Measurements from ENCODE around the gene GRAMD4. TPM values are rescaled to one million over a fixed set of nuclear protein-coding genes. Genes with fewer than 3 reads are reported as not detected.
A peak's percentile ranks its signal among the peaks of the same experiment; 100 is the strongest.

The GRAMD4 gene
- total RNA-seq, 1 donor from 2014 or later: 58.1 TPM

- Histone ChIP-seq H3K27me3 (ENCODE audit: low read depth) (no peaks in the 10 kb centered on the region), H3K9me3 (no peaks in the 10 kb centered on the region), H3K4me1 (peaks cover 7% of the 10 kb centered on the region), H3K36me3 (peaks cover 61% of the 10 kb centered on the region), H3K4me3 (no peak overlapping the region), H3K27ac (no peak overlapping the region)
- TF ChIP-seq CTCF (IDR thresholded peaks at IDR 0.05): no peak
- no peak for DNase-seq
- intact Hi-C loops (cut with DNase I): no loop called here
- no peak for ATAC-seq
Measured at GRCh38 chr22:46677323-46678002, 57.3 kb downstream of the GRAMD4 start.

GRCh38 chr22:46678003-46678657, 57.9 kb downstream of the GRAMD4 start:
- ATAC-seq: no peak
- no peak overlapping the region for H3K27ac ChIP-seq
- H3K4me1 ChIP-seq: peaks cover 7% of the 10 kb centered on the region

GRCh38 chr22:46678785-46679700, 58.9 kb downstream of the GRAMD4 start:
- Histone ChIP-seq H3K4me1 (peaks cover 1% of the 10 kb centered on the region), H3K27me3 (ENCODE audit: low read depth) (no peaks in the 10 kb centered on the region), H3K36me3 (peaks cover 47% of the 10 kb centered on the region), H3K27ac (no peak overlapping the region), H3K9me3 (no peaks in the 10 kb centered on the region), H3K4me3 (no peak overlapping the region)
- intact Hi-C loops (cut with DNase I): no loop called here
- no peak for ATAC-seq
- DNase-seq: no peak
- no peak for TF ChIP-seq CTCF (IDR thresholded peaks at IDR 0.05)

More at GRCh38 chr22:46678003-46678657, 57.9 kb downstream of the GRAMD4 start:
- no peak for DNase-seq
- H3K27me3 ChIP-seq (ENCODE audit: low read depth): no peaks in the 10 kb centered on the region
- H3K36me3 ChIP-seq: peaks cover 55% of the 10 kb centered on the region
- H3K4me3 ChIP-seq: no peak overlapping the region
- H3K9me3 ChIP-seq: no peaks in the 10 kb centered on the region
- intact Hi-C loops (cut with DNase I): no loop called here
- no peak for TF ChIP-seq CTCF (IDR thresholded peaks at IDR 0.05)

- peaks cover 6% of the 10 kb centered on the region for H3K4me1 ChIP-seq
- intact Hi-C loops (cut with DNase I): no loop called here
- H3K27ac ChIP-seq: no peak overlapping the region
- no peak for DNase-seq
- peaks cover 40% of the 10 kb centered on the region for H3K36me3 ChIP-seq
- no peak overlapping the region for H3K4me3 ChIP-seq
- ATAC-seq: no peak
- no peaks in the 10 kb centered on the region for H3K27me3 ChIP-seq (ENCODE audit: low read depth)
- H3K9me3 ChIP-seq: no peaks in the 10 kb centered on the region
- TF ChIP-seq CTCF (IDR thresholded peaks at IDR 0.05): no peak
Measured at GRCh38 chr22:46679706-46680269, 59.6 kb downstream of the GRAMD4 start.

- no peak overlapping the region for H3K27ac ChIP-seq
- no peaks in the 10 kb centered on the region for H3K27me3 ChIP-seq (ENCODE audit: low read depth)
- TF ChIP-seq CTCF (IDR thresholded peaks at IDR 0.05): peak; percentile 17
- peaks cover 16% of the 10 kb centered on the region for H3K4me1 ChIP-seq
- H3K9me3 ChIP-seq: no peaks in the 10 kb centered on the region
- ATAC-seq (peak in 1 of 2 donors; percentile 21), DNase-seq (no peak)
- intact Hi-C loops (cut with DNase I): no loop called here
- H3K4me3 ChIP-seq: no peak overlapping the region
- H3K36me3 ChIP-seq: peaks cover 33% of the 10 kb centered on the region
Measured at GRCh38 chr22:46681010-46681409, 60.8 kb downstream of the GRAMD4 start.
